ENCODE data around the gene DISP2. TPM values are rescaled to one million over a fixed set of nuclear protein-coding genes. Genes with fewer than 3 reads are reported as not detected.

DISP2 gene
- total RNA-seq, 1 experiment from 2014 or later = 4.6 TPM

DNA sequence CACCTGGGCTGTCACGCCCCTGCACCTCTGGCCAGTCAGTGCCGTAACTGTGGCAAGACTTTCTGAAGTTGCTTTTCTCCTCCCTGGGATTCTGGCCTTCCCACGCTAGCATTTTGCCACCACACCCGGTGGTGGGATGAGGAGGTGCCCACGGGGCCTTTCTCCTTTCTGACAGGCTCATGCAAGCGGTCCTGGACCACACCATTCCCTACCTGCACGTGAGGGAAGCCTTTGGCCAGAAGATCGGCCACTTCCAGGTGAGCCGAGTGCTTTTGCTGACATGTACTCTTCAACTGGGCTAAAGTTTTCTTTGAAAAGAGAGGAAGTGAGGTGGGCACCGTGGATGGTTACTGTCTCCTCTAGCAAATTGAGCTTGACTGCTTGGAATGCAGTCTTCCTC, 57.2 kb downstream of the DISP2 start:
- no peaks in the 10 kb centered on the region for H3K9me3 Mint-ChIP-seq (ENCODE audit: unreplicated experiment)
- no peak for DNase-seq
- Histone ChIP-seq H3K36me3 (ENCODE audit: control insufficient read depth, insufficient read depth, low read length) (peaks cover 2% of the 10 kb centered on the region; the same call in 1 of the 2 replicates), H3K4me1 (no peaks in the 10 kb centered on the region), H3K9me3 (no peaks in the 10 kb centered on the region), H3K4me3 (ENCODE audit: low read depth, low read length) (no peak overlapping the region), H3K27me3 (replicated peaks; ENCODE audit: control insufficient read depth, insufficient read depth, low read length) (no peaks in the 10 kb centered on the region)
- H3K4me3 Mint-ChIP-seq (ENCODE audit: unreplicated experiment) = no peak overlapping the region
- ChIA-PET POLR2A (no interaction called here), CTCF (no interaction called here)
- intact Hi-C loops (cut with micrococcal nuclease; ENCODE audit: unreplicated experiment) = no loop called here
- BruUV-seq (replicated peaks) = no TSS peak
- H3K27me3 Mint-ChIP-seq (ENCODE audit: insufficient read depth, unreplicated experiment) = no peaks in the 10 kb centered on the region
- H3K36me3 Mint-ChIP-seq (ENCODE audit: insufficient read depth, unreplicated experiment) = peaks cover 32% of the 10 kb centered on the region
- H3K27ac Mint-ChIP-seq (ENCODE audit: unreplicated experiment) = no peak overlapping the region
- no peaks in the 10 kb centered on the region for H3K4me1 Mint-ChIP-seq (ENCODE audit: low read depth, unreplicated experiment)
- TF ChIP-seq, protein P1, sequence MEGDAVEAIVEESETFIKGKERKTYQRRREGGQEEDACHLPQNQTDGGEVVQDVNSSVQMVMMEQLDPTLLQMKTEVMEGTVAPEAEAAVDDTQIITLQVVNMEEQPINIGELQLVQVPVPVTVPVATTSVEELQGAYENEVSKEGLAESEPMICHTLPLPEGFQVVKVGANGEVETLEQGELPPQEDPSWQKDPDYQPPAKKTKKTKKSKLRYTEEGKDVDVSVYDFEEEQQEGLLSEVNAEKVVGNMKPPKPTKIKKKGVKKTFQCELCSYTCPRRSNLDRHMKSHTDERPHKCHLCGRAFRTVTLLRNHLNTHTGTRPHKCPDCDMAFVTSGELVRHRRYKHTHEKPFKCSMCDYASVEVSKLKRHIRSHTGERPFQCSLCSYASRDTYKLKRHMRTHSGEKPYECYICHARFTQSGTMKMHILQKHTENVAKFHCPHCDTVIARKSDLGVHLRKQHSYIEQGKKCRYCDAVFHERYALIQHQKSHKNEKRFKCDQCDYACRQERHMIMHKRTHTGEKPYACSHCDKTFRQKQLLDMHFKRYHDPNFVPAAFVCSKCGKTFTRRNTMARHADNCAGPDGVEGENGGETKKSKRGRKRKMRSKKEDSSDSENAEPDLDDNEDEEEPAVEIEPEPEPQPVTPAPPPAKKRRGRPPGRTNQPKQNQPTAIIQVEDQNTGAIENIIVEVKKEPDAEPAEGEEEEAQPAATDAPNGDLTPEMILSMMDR (IDR thresholded peaks at IDR 0.05; ENCODE audit: insufficient read depth in 1 of 2, low read depth in 1 of 2, low read length in 1 of 2, severe bottlenecking in 1 of 2, unreplicated experiment in 1 of 2) = no peak

DNA sequence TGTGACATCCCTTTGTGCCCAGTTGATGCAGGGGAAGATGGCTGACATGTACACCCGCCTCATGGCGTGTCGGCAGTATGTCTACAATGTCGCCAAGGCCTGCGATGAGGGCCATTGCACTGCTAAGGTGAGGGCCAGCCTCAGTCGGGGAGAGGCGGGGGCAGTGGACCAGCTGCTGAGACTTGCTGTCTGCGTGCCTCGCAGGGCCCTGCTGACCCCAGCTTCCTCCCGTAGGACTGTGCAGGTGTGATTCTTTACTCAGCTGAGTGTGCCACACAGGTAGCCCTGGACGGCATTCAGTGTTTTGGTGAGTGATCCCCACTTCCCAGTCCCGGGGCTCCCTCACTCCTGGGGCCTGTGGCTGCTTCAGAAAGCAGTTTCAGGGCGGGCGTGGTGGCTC, 58.0 kb downstream of the DISP2 start:
- Histone ChIP-seq H3K4me3 (ENCODE audit: low read depth, low read length) (no peak overlapping the region), H3K27me3 (replicated peaks; ENCODE audit: control insufficient read depth, insufficient read depth, low read length) (no peaks in the 10 kb centered on the region), H3K4me1 (no peaks in the 10 kb centered on the region), H3K9me3 (no peaks in the 10 kb centered on the region), H3K36me3 (ENCODE audit: control insufficient read depth, insufficient read depth, low read length) (peaks cover under 1% of the 10 kb centered on the region; the same call in 1 of the 2 replicates)
- H3K27ac Mint-ChIP-seq (ENCODE audit: unreplicated experiment) = no peak overlapping the region
- H3K27me3 Mint-ChIP-seq (ENCODE audit: insufficient read depth, unreplicated experiment) = no peaks in the 10 kb centered on the region
- no peak for DNase-seq
- H3K4me1 Mint-ChIP-seq (ENCODE audit: low read depth, unreplicated experiment) = no peaks in the 10 kb centered on the region
- H3K36me3 Mint-ChIP-seq (ENCODE audit: insufficient read depth, unreplicated experiment) = peaks cover 24% of the 10 kb centered on the region
- no TSS peak for BruUV-seq (replicated peaks)
- ChIA-PET CTCF (no interaction called here), POLR2A (no interaction called here)
- no peaks in the 10 kb centered on the region for H3K9me3 Mint-ChIP-seq (ENCODE audit: unreplicated experiment)
- intact Hi-C loops (cut with micrococcal nuclease; ENCODE audit: unreplicated experiment) = no loop called here
- TF ChIP-seq, protein P1 (IDR thresholded peaks at IDR 0.05; ENCODE audit: insufficient read depth in 1 of 2, low read depth in 1 of 2, low read length in 1 of 2, severe bottlenecking in 1 of 2, unreplicated experiment in 1 of 2) = no peak
- H3K4me3 Mint-ChIP-seq (ENCODE audit: unreplicated experiment) = no peak overlapping the region

DNA sequence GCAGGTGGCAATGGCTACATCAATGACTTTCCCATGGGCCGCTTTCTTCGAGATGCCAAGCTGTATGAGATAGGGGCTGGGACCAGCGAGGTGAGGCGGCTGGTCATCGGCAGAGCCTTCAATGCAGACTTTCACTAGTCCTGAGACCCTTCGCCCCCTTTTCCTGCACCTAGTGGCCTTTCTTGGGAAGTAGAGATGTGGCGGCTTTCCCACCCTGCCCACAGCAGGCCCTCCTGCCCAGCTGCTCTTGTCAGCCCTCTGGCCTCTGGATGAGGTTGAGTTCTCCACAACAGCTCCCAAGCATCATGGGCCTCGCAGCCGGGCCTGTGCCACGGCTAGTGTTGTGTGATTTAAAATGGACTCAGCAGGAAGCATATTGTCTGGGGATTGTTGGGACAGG, 60.1 kb downstream of the DISP2 start:
- H3K27ac Mint-ChIP-seq (ENCODE audit: unreplicated experiment) = no peak overlapping the region

More for the DNA sequence above, 60.1 kb downstream of the DISP2 start:
- Mint-ChIP-seq H3K27me3 (ENCODE audit: insufficient read depth, unreplicated experiment) (no peaks in the 10 kb centered on the region), H3K4me3 (ENCODE audit: unreplicated experiment) (no peak overlapping the region), H3K4me1 (ENCODE audit: low read depth, unreplicated experiment) (no peaks in the 10 kb centered on the region), H3K36me3 (ENCODE audit: insufficient read depth, unreplicated experiment) (peaks cover 10% of the 10 kb centered on the region), H3K9me3 (ENCODE audit: unreplicated experiment) (no peaks in the 10 kb centered on the region)
- BruUV-seq (replicated peaks) = no TSS peak
- TF ChIP-seq, protein P1 (IDR thresholded peaks at IDR 0.05; ENCODE audit: insufficient read depth in 1 of 2, low read depth in 1 of 2, low read length in 1 of 2, severe bottlenecking in 1 of 2, unreplicated experiment in 1 of 2) = no peak
- Histone ChIP-seq H3K4me1 (peaks cover 5% of the 10 kb centered on the region; the same call in 1 of the 2 replicates), H3K27me3 (replicated peaks; ENCODE audit: control insufficient read depth, insufficient read depth, low read length) (no peaks in the 10 kb centered on the region), H3K4me3 (ENCODE audit: low read depth, low read length) (no peak overlapping the region), H3K36me3 (ENCODE audit: control insufficient read depth, insufficient read depth, low read length) (no peaks in the 10 kb centered on the region; the same call in 1 of the 2 replicates), H3K9me3 (no peaks in the 10 kb centered on the region)
- DNase-seq = no peak
- CTCF ChIA-PET = no interaction called here
- POLR2A ChIA-PET = no interaction called here
- intact Hi-C loops (cut with micrococcal nuclease; ENCODE audit: unreplicated experiment) = no loop called here
